MCF 10A (cell line): ENCODE data around the gene C19orf73. TPM values are rescaled to one million over a fixed set of nuclear protein-coding genes. Genes with fewer than 3 reads are reported as not detected.

Source experiments
- BruUV-seq: library from RNA; stranded (reverse); fragments of 400-500 nt; replicated peaks from 2 replicates; lab custom pipeline; 2021; lab: Mats Ljungman, UMichigan
- CTCF ChIA-PET: fragments of 300-600 bp; sonication (Branson Sonifier 250); formaldehyde crosslinking; extraction: SDS; loops from one replicate; lab custom pipeline; 2021; ENCODE audit warnings: antibody characterized with exemption, inconsistent platforms; lab: Yijun Ruan, JAX
- POLR2A ChIA-PET: fragments of 300-600, 350-650 bp; sonication (Branson Sonifier 250); formaldehyde crosslinking; extraction: SDS; loops from one replicate; lab custom pipeline; 2020; ENCODE audit warnings: antibody characterized with exemption, inconsistent platforms; lab: Yijun Ruan, JAX
- DNase-seq: peaks from one replicate; pipeline ENCODE4 v3.0.0-alpha.2; 2018; ENCODE audit not compliant: unreplicated experiment
- H3K27ac Mint-ChIP-seq: one replicate; pipeline ENCODE4 v1.8.0; 2022; ENCODE audit warnings: mild to moderate bottlenecking, low read depth, mixed read lengths; ENCODE audit not compliant: unreplicated experiment
- H3K27me3 Mint-ChIP-seq: one replicate; pipeline ENCODE4 v1.8.0; 2022; ENCODE audit warnings: mixed read lengths; ENCODE audit not compliant: insufficient read depth, unreplicated experiment
- H3K36me3 Mint-ChIP-seq: one replicate; pipeline ENCODE4 v1.8.0; 2022; ENCODE audit warnings: mild to moderate bottlenecking, moderate library complexity, mixed read lengths; ENCODE audit not compliant: insufficient read depth, unreplicated experiment
- H3K4me1 Mint-ChIP-seq: one replicate; pipeline ENCODE4 v1.8.0; 2022; ENCODE audit warnings: mixed read lengths; ENCODE audit not compliant: insufficient read depth, unreplicated experiment
- H3K4me3 Mint-ChIP-seq: one replicate; pipeline ENCODE4 v1.8.0; 2022; ENCODE audit warnings: mild to moderate bottlenecking, moderate library complexity, mixed read lengths; ENCODE audit not compliant: unreplicated experiment
- H3K9me3 Mint-ChIP-seq: one replicate; pipeline ENCODE4 v1.8.0; 2022; ENCODE audit warnings: mixed read lengths; ENCODE audit not compliant: unreplicated experiment
- intact Hi-C: fragments of 100-400 bp; cut with micrococcal nuclease; formaldehyde crosslinking; loops from 2 replicates; pipeline ENCODE4 v1.14.1; 2022
- total RNA-seq: library from RNA; stranded (reverse); gene quantifications from 2 replicates; pipeline ENCODE4 v1.2.3, GENCODE V29; 2022
- TF ChIP-seq, protein P1 (sequence below): fragments of 200-600 bp; IDR thresholded peaks from one replicate; pipeline ENCODE4 v1.8.0; 2022; ENCODE audit warnings: antibody characterized with exemption, mild to moderate bottlenecking; ENCODE audit not compliant: unreplicated experiment

Gene C19orf73
- total RNA-seq, 1 experiment from 2014 or later = 3.2 TPM

DNA sequence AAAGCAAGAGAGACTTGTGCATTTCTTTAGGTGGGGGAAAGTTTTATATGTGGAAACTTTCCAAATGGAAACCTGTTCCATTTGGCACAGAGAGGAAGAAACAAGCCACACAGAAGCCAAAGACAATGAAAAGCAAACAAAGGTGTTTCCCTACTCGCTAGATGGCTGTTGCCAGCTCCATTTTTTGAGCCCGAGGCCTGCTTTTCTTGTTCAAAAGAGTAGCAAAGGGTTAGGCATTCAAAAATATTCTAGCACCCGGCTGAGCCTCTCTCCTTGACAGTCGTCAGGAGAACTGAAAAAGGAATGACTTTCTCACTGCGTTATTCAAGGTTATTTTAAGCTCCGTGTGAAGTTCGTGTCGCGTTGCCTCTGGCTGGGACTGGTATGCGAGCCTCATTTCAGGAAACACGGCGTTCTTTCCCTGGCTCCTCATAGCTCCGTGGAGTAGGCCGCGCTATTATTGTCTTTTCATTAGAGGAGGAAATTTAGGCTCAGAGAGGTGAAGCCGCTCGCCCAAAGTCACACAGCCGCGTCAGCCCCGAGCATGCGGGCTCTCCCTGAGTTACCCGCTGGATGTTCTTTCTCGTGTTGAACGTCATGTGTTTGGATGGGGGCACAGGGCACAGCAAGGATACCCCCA is 46.3 kb upstream of the C19orf73 start:
- H3K4me1 Mint-ChIP-seq = no peaks in the 10 kb centered on the region
- intact Hi-C loops = no loop called here
- ChIA-PET POLR2A (no interaction called here), CTCF (interaction anchor here (0.6 kb wide), 1 partner anchor 109 kb away, joined by 3 read pairs; no protein-coding TSS in a partner anchor)
- no peaks in the 10 kb centered on the region for H3K27me3 Mint-ChIP-seq
- H3K4me3 Mint-ChIP-seq = no peak overlapping the region
- no peak for DNase-seq
- TF ChIP-seq, protein P1, sequence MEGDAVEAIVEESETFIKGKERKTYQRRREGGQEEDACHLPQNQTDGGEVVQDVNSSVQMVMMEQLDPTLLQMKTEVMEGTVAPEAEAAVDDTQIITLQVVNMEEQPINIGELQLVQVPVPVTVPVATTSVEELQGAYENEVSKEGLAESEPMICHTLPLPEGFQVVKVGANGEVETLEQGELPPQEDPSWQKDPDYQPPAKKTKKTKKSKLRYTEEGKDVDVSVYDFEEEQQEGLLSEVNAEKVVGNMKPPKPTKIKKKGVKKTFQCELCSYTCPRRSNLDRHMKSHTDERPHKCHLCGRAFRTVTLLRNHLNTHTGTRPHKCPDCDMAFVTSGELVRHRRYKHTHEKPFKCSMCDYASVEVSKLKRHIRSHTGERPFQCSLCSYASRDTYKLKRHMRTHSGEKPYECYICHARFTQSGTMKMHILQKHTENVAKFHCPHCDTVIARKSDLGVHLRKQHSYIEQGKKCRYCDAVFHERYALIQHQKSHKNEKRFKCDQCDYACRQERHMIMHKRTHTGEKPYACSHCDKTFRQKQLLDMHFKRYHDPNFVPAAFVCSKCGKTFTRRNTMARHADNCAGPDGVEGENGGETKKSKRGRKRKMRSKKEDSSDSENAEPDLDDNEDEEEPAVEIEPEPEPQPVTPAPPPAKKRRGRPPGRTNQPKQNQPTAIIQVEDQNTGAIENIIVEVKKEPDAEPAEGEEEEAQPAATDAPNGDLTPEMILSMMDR = no peak
- H3K27ac Mint-ChIP-seq = no peak overlapping the region
- no peaks in the 10 kb centered on the region for H3K9me3 Mint-ChIP-seq
- BruUV-seq = no TSS peak
- H3K36me3 Mint-ChIP-seq = no peaks in the 10 kb centered on the region

DNA sequence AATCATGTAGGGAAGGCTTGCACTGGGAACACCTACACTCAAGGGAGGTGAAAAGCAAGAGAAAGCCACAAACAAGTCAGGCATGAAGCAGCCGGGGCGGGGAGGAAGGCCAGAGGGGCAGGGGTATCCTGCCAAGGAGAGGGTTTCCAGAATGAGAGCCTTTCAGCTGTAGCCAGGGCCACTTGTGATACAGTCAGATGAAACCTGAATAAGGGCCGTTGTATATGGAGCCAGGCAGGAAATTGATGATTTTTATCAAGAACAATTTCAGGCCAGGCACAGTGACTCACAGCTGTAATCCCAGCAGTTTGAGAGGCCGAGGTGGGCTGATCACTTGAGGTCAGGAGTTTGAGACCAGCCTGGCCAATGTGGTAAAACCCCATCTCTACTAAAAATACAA is 43.0 kb upstream of the C19orf73 start:
- H3K9me3 Mint-ChIP-seq = no peaks in the 10 kb centered on the region
- no peak for DNase-seq
- no peaks in the 10 kb centered on the region for H3K36me3 Mint-ChIP-seq
- POLR2A ChIA-PET = no interaction called here
- intact Hi-C loops = no loop called here
- TF ChIP-seq, protein P1 = no peak
- no TSS peak for BruUV-seq
- H3K4me3 Mint-ChIP-seq = no peak overlapping the region
- H3K4me1 Mint-ChIP-seq = peaks cover 7% of the 10 kb centered on the region
- CTCF ChIA-PET = interaction anchor here (1.4 kb wide), 1 partner anchor 37 kb away, joined by 7 read pairs; no protein-coding TSS in a partner anchor
- H3K27ac Mint-ChIP-seq = no peak overlapping the region
- H3K27me3 Mint-ChIP-seq = no peaks in the 10 kb centered on the region

DNA sequence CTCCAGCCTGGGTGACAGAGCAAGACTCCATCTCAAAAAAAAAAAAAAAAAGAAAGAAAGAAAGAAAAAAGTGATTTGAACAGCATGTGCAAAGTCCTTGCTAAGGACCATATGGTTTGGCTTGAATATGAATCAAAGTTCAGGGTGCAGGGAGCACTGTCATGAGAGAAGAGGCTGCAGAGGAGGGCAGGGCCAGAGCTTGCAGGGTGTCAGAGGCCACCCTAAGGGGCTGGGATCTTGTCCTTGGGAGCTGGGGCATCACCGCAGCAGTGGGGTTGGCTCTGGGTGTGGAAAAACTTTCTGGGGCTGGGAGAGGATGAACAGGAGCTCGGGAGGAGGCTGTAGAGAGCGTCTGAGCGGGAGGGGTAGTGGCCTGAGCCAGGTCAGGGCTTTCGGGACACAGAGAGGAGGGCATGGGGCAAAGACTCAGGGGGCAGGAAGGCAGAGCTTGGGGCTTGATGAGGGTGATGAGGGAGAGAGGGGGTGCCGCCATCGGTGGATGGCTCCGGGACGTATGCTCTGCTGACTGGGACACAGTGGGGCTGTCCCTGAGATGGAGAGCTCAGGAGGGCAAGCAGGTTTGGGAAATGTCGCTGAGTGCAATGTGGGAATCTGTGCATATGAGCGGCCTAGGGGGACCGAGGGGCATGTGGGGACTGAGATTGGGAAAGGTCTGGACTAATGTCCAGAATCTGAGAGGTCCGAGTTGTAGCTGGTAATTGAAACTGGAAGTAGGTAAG is 41.7 kb upstream of the C19orf73 start:
- H3K9me3 Mint-ChIP-seq = no peaks in the 10 kb centered on the region
- TF ChIP-seq, protein P1 = no peak
- no peaks in the 10 kb centered on the region for H3K36me3 Mint-ChIP-seq
- no peaks in the 10 kb centered on the region for H3K27me3 Mint-ChIP-seq
- CTCF ChIA-PET = interaction anchor here (0.7 to 1.5 kb wide), 3 partner anchors 43 to 497 kb away, joined by 3 to 5 read pairs (median 3); no protein-coding TSS in a partner anchor
- H3K27ac Mint-ChIP-seq = no peak overlapping the region
- H3K4me3 Mint-ChIP-seq = no peak overlapping the region
- DNase-seq = no peak
- POLR2A ChIA-PET = interaction anchor here (0.9 kb wide), 1 partner anchor 10 kb away, joined by 3 read pairs; no protein-coding TSS in a partner anchor
- H3K4me1 Mint-ChIP-seq = peaks cover 7% of the 10 kb centered on the region
- intact Hi-C loops = no loop called here
- BruUV-seq = no TSS peak
